ENCODE results near the gene SLC29A3.

DNA sequence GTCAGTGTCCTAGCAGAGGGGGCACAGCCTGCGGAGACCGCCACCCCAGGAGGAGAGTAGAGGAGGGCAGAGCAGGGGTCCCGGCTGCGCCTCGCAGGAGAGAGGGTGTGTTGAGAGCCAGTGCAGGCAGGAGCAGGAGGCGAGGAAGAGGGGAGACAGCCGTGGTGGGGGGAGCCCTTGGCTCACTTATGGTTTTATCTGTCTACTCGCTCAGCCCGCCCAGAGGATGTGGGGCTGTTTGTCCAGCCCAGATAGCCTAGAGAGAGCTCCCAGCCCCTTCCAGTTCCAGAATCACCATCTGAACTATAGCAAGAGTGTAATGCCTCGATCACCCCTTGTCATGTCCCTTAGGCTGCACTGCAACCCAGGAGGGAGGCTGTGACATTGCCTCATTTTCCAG is 26.6 kb downstream of the SLC29A3 start:
- TF ChIP-seq POLR2AphosphoS5 (IDR thresholded peaks at IDR 0.05; ENCODE audit: low read depth, low read length) (no peak), POLR2A (IDR thresholded peaks at IDR 0.05; ENCODE audit: low read depth, low read length) (no peak)

All from GM12891 (cell line).